Esophagus squamous epithelium (tissue), 5 donors: ENCODE data around the gene SLC1A2. TPM values are rescaled to one million over a fixed set of nuclear protein-coding genes. Genes with fewer than 3 reads are reported as not detected.

Experiments
- DNase-seq: peaks from one replicate; lab custom pipeline; 2025; lab: John Stamatoyannopoulos, UW
- H3K27ac ChIP-seq, 4 donors: fragments of 200-600 bp; sonication (generic); one replicate each; pipeline ENCODE4 v1.5.1; 2016 to 2019; ENCODE audit warnings: mild to moderate bottlenecking in 1 of 4
- H3K27me3 ChIP-seq, 4 donors: fragments of 200-600 bp; sonication (generic); 1 replicate in 3 of 4; 2 replicates in 1 of 4; pipeline versions ENCODE4 v1.5.1 to v1.6.0; 2017 to 2021; ENCODE audit warnings: antibody characterized with exemption in 1 of 4
- H3K36me3 ChIP-seq, 3 donors: fragments of 200-600 bp; sonication (generic); one replicate each; pipeline ENCODE4 v1.5.1; 2016 to 2019
- H3K4me1 ChIP-seq, 3 donors: fragments of 200-600 bp; sonication (generic); one replicate each; pipeline ENCODE4 v1.5.1; 2017 to 2019
- H3K4me3 ChIP-seq, 4 donors: fragments of 200-600 bp; sonication (generic); 1 replicate in 3 of 4; 2 replicates in 1 of 4; pipeline ENCODE4 v1.5.1; 2016 to 2019; ENCODE audit warnings: mild to moderate bottlenecking in 2 of 4, moderate library complexity in 1 of 4
- H3K9me3 ChIP-seq, 3 donors: fragments of 200-600 bp; sonication (generic); one replicate each; pipeline ENCODE4 v1.5.1; 2016 to 2019
- CTCF ChIP-seq, 6 experiments: fragments of 450-650 bp in 4 of 6; fragments of 200-600 bp in 2 of 6; sonication (generic) in 2 of 6; IDR thresholded peaks; one replicate each; pipeline ENCODE4 v1.5.1; 2016 to 2019; ENCODE audit warnings: antibody characterized with exemption in 6 of 6, mild to moderate bottlenecking in 4 of 6, moderate library complexity in 4 of 6
- POLR2A ChIP-seq, 4 donors: fragments of 450-650 bp; IDR thresholded peaks; one replicate each; pipeline ENCODE4 v1.6.1; 2017; ENCODE audit warnings: antibody characterized with exemption in 4 of 4, mild to moderate bottlenecking in 4 of 4, moderate library complexity in 3 of 4
- WGBS, 2 donors: methylation state at CpG; one replicate each; pipeline ENCODE4 v1.1.5; 2018; 5-methylcytosine and 5-hydroxymethylcytosine counted together
- intact Hi-C: fragments of 100-400 bp; cut with DNase I; formaldehyde crosslinking; loops from one replicate; pipeline ENCODE4 v1.15.0; 2022
- total RNA-seq, 4 donors: library from RNA; depleted of rRNA; stranded (reverse); fragments of >200 nt; gene quantifications; one replicate each; pipeline ENCODE4 v1.1.0, GENCODE V29; 2016
- donor health status: DM: yes; HTN: yes; CAD: no.

The SLC1A2 gene
- total RNA-seq, 4 donors from 2014 or later: 0.04 to 0.61 (median 0.19) TPM; not detected in 1

GRCh38 chr11:35335226-35335625 lies 84.1 kb downstream of the SLC1A2 start:
- no peak for TF ChIP-seq POLR2A (IDR thresholded peaks at IDR 0.05)
- TF ChIP-seq CTCF (IDR thresholded peaks at IDR 0.05): no peak
- no peak overlapping the region for H3K27ac ChIP-seq
- no peaks in the 10 kb centered on the region for H3K9me3 ChIP-seq
- WGBS, 2 donors: 83 to 89% methylated on average over 2 of the region's 2 CpGs
- no peaks in the 10 kb centered on the region for H3K36me3 ChIP-seq
- H3K27me3 ChIP-seq: no peaks in the 10 kb centered on the region
- intact Hi-C loops: no loop called here
- H3K4me3 ChIP-seq: no peak overlapping the region
- DNase-seq: no peak
- peaks cover 8 to 23% (median 11%) of the 10 kb centered on the region in 3 donors for H3K4me1 ChIP-seq

GRCh38 chr11:35334385-35335090 lies 84.8 kb downstream of the SLC1A2 start:
- Histone ChIP-seq H3K27me3 (no peaks in the 10 kb centered on the region), H3K4me3 (no peak overlapping the region), H3K36me3 (no peaks in the 10 kb centered on the region), H3K9me3 (no peaks in the 10 kb centered on the region), H3K4me1 (peaks cover 8 to 26% (median 11%) of the 10 kb centered on the region in 3 donors), H3K27ac (no peak overlapping the region)
- WGBS, 2 donors: 60 to 72% methylated on average over 5 of the region's 5 CpGs
- no peak for DNase-seq
- TF ChIP-seq POLR2A (IDR thresholded peaks at IDR 0.05) (no peak), CTCF (IDR thresholded peaks at IDR 0.05) (no peak)
- intact Hi-C loops: no loop called here

GRCh38 chr11:35332524-35332923 lies 86.8 kb downstream of the SLC1A2 start:
- DNase-seq: no peak
- H3K4me1 ChIP-seq: peaks cover 1 to 20% (median 6%) of the 10 kb centered on the region in 3 donors
- no peak for TF ChIP-seq CTCF (IDR thresholded peaks at IDR 0.05)
- TF ChIP-seq POLR2A (IDR thresholded peaks at IDR 0.05): no peak
- H3K4me3 ChIP-seq: no peak overlapping the region
- no peaks in the 10 kb centered on the region for H3K9me3 ChIP-seq
- intact Hi-C loops: no loop called here
- H3K27ac ChIP-seq: no peak overlapping the region
- H3K36me3 ChIP-seq: no peaks in the 10 kb centered on the region
- 67 to 85% methylated on average over 2 of the region's 2 CpGs for WGBS, 2 donors
- no peaks in the 10 kb centered on the region for H3K27me3 ChIP-seq

- DNase-seq: no peak
- 62 to 70% methylated on average over 2 of the region's 2 CpGs for WGBS, 2 donors
- intact Hi-C loops: no loop called here
- no peaks in the 10 kb centered on the region for H3K36me3 ChIP-seq
- no peak overlapping the region for H3K4me3 ChIP-seq
- TF ChIP-seq POLR2A (IDR thresholded peaks at IDR 0.05) (no peak), CTCF (IDR thresholded peaks at IDR 0.05) (no peak)
- H3K27me3 ChIP-seq: no peaks in the 10 kb centered on the region
- no peaks in the 10 kb centered on the region for H3K9me3 ChIP-seq
- H3K27ac ChIP-seq: no peak overlapping the region
- peaks cover 0 to 20% (median 0%) of the 10 kb centered on the region in 3 donors for H3K4me1 ChIP-seq
Measured at GRCh38 chr11:35330931-35331330, 88.4 kb downstream of the SLC1A2 start.

GRCh38 chr11:35330156-35330889 lies 89.0 kb downstream of the SLC1A2 start:
- no peak overlapping the region for H3K4me3 ChIP-seq
- DNase-seq: no peak
- no peak for TF ChIP-seq CTCF (IDR thresholded peaks at IDR 0.05)
- no peak for TF ChIP-seq POLR2A (IDR thresholded peaks at IDR 0.05)
- no peaks in the 10 kb centered on the region for H3K36me3 ChIP-seq
- 69 to 88% methylated on average over 3 of the region's 3 CpGs for WGBS, 2 donors
- intact Hi-C loops: no loop called here
- peaks cover 0 to 20% (median 0%) of the 10 kb centered on the region in 3 donors for H3K4me1 ChIP-seq
- no peaks in the 10 kb centered on the region for H3K9me3 ChIP-seq
- H3K27me3 ChIP-seq: no peaks in the 10 kb centered on the region
- H3K27ac ChIP-seq: no peak overlapping the region
